Coronary artery (tissue), 2 donors: Measurements from ENCODE around the gene ISL1.

ENCODE experiments used
- DNase-seq: peaks from one replicate; pipeline ENCODE4 v3.0.0-alpha.2; 2017; ENCODE audit warnings: low spot score
- H3K27ac ChIP-seq, 2 donors: fragments of 200-600 bp; sonication (generic); one replicate each; pipeline ENCODE4 v1.5.1; 2016 to 2019
- H3K4me3 ChIP-seq: fragments of 200-600 bp; sonication (generic); 2 replicates; pipeline ENCODE4 v1.5.1; 2016; ENCODE audit warnings: mild to moderate bottlenecking, moderate library complexity
- CTCF ChIP-seq: fragments of 200-600 bp; sonication (generic); IDR thresholded peaks from one replicate; pipeline ENCODE4 v1.5.1; 2019; ENCODE audit warnings: antibody characterized with exemption

The ISL1 gene

DNA sequence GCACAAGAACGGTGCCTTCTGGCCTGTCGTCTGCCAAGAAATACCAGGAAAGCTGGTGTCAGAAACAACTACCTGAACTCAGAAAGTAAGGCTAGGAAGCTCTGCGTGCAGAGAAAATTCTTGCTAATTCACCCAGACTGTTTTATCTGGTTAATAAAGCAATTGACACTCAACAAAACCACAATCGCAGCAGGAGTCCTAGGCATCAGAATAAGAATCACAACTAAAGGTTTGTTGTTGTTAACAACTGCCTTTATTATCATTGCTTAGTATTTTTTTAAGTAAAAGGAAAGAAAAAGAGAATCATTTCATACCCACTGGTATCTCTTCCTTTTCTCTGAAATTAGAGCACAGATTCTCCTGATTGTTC, 3.9 kb upstream of the ISL1 start:
- TF ChIP-seq CTCF: no peak
- Histone ChIP-seq H3K27ac (no peak overlapping the region), H3K4me3 (peak overlapping the region; percentile 43)
- no peak for DNase-seq

- Histone ChIP-seq H3K27ac (no peak overlapping the region), H3K4me3 (no peak overlapping the region)
- no peak for DNase-seq
- no peak for TF ChIP-seq CTCF
Measured at GRCh38 chr5:51380603-51381207, 2.5 kb upstream of the ISL1 start.

- no peak for TF ChIP-seq CTCF
- Histone ChIP-seq H3K4me3 (peak overlapping the region; percentile 69), H3K27ac (no peak overlapping the region)
- DNase-seq: no peak
Measured at GRCh38 chr5:51381761-51382474, 1.3 kb upstream of the ISL1 start.

DNA sequence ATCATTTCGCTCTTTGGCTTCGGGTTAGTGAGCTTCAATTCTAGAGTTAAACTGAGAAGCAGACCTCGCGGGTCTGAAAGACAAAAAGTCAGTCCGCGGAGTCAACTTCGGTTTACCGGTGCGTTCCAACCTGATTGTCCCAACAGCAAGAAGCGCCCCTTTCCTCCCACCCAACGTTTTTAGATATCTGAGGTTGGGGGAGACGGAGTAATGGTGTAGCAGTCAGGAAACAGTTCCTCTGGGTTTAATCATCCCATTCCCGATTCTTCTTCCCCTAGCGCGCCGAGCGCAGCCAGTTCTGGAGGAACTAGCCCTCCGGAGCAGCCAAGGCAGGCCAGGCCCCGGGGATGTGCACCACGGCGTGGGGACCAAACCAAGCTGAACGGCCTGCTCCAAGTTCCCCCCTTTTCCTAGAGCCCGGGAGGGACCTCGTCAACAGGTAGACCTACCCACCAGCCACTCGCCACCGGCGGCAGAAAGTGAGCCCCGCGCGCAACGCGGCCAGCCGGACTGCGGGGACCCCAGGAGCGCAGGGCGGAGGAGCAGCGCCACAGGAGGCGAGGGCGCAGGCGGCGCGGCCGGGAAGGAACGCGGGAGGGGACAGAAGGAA, 622 bp upstream of the ISL1 start:
- TF ChIP-seq CTCF: no peak
- H3K4me3 ChIP-seq: peak overlapping the region; percentile 69

GRCh38 chr5:51384281-51384840, 1.1 kb downstream of the ISL1 start:
- DNase-seq: no peak
- Histone ChIP-seq H3K27ac (no peak overlapping the region), H3K4me3 (no peak overlapping the region)
- no peak for TF ChIP-seq CTCF

More for the DNA sequence above, 622 bp upstream of the ISL1 start:
- DNase-seq: no peak
- no peak overlapping the region for H3K27ac ChIP-seq

- Histone ChIP-seq H3K4me3 (no peak overlapping the region), H3K27ac (no peak overlapping the region)
- no peak for TF ChIP-seq CTCF
- DNase-seq: no peak
Measured at GRCh38 chr5:51385216-51385615, 2.0 kb downstream of the ISL1 start.
